GM12878 (cell line): ENCODE results near the gene SYPL1. TPM values are rescaled to one million over a fixed set of nuclear protein-coding genes. Genes with fewer than 3 reads are reported as not detected.

Source experiments
- ATAC-seq: fragments of 200-7000 bp; cut with Tn5 transposase; 3 replicates; pipeline ENCODE4 v1.9.1; 2020; ENCODE audit warnings: mild to moderate bottlenecking, moderate library complexity
- BruUV-seq: library from RNA; stranded (reverse); fragments of 400-500 nt; replicated peaks from 2 replicates; lab custom pipeline; 2021; lab: Mats Ljungman, UMichigan
- CTCF ChIA-PET: fragments of 300-600 bp; sonication (Branson Sonifier 250); formaldehyde crosslinking; extraction: SDS; loops from one replicate; lab custom pipeline; 2021; ENCODE audit warnings: inconsistent platforms; lab: Yijun Ruan, JAX
- POLR2A ChIA-PET: fragments of 350-600 bp; formaldehyde crosslinking; extraction: SDS; loops from one replicate; lab custom pipeline; 2021; ENCODE audit warnings: inconsistent platforms; lab: Charles Lee
- RAD21 ChIA-PET: fragments of 300-600 bp; sonication (Branson Sonifier 250); formaldehyde crosslinking; loops from one replicate; lab custom pipeline; 2023; ENCODE audit warnings: antibody characterized with exemption; ENCODE audit not compliant: unreplicated experiment; lab: Charles Lee
- SMC1A ChIA-PET: fragments of 300-600 bp; sonication (Branson Sonifier 250); formaldehyde crosslinking; loops from one replicate; lab custom pipeline; 2023; ENCODE audit not compliant: unreplicated experiment, uncharacterized antibody; lab: Charles Lee
- DNase-seq: peaks from one replicate; pipeline ENCODE4 v3.0.0-alpha.2; 2011; ENCODE audit warnings: low read depth, low spot score
- FAIRE-seq: peaks from 3 replicates; lab custom pipeline; 2011; peaks lifted over from hg19 to GRCh38; lab: Jason Lieb, UNC
- H2AFZ ChIP-seq: 2 replicates; pipeline ENCODE4 v1.6.0; 2011; ENCODE audit warnings: low read depth, low read length, control low read depth; ENCODE audit not compliant: control insufficient read depth
- H3K27ac ChIP-seq: 2 replicates; pipeline ENCODE4 v1.5.1; 2011; ENCODE audit warnings: control low read depth; ENCODE audit not compliant: control insufficient read depth, insufficient read depth
- H3K27me3 ChIP-seq, 2 experiments: replicated peaks in 1 of 2; 2 replicates each; pipeline versions ENCODE4 v1.6.0 to v1.6.1; 2011; ENCODE audit warnings: low read length in 1 of 2; ENCODE audit not compliant: control insufficient read depth in 2 of 2, insufficient read depth in 2 of 2
- H3K36me3 ChIP-seq, 2 experiments: 2 replicates each; pipeline ENCODE4 v1.5.1; 2011; ENCODE audit warnings: low read length in 1 of 2; ENCODE audit not compliant: control insufficient read depth in 2 of 2, insufficient read depth in 2 of 2
- H3K4me1 ChIP-seq: 2 replicates; pipeline ENCODE4 v1.6.1; 2011; ENCODE audit warnings: mild to moderate bottlenecking, low read length, moderate library complexity, mixed read lengths; ENCODE audit not compliant: control insufficient read depth, insufficient read depth
- H3K4me2 ChIP-seq: 2 replicates; pipeline ENCODE4 v1.6.0; 2011; ENCODE audit warnings: control low read depth; ENCODE audit not compliant: control insufficient read depth, insufficient read depth
- H3K4me3 ChIP-seq: fragments of 200-600 bp; sonication (generic); 2 replicates; pipeline ENCODE4 v1.5.1; 2016
- H3K79me2 ChIP-seq: 2 replicates; pipeline ENCODE4 v1.6.0; 2011; ENCODE audit warnings: low read length; ENCODE audit not compliant: control insufficient read depth, insufficient read depth
- H3K9ac ChIP-seq: 2 replicates; pipeline ENCODE4 v1.8.0; 2011; ENCODE audit warnings: low read length, control low read depth, mixed read lengths; ENCODE audit not compliant: control insufficient read depth, insufficient read depth
- H3K9me3 ChIP-seq: replicated peaks from 3 replicates; pipeline ENCODE4 v1.5.1; 2011; ENCODE audit warnings: mild to moderate bottlenecking, low read length; ENCODE audit not compliant: control insufficient read depth, insufficient read depth
- H4K20me1 ChIP-seq: 2 replicates; pipeline ENCODE4 v1.6.0; 2011; ENCODE audit not compliant: control insufficient read depth, insufficient read depth
- BCL3 ChIP-seq: IDR thresholded peaks from 2 replicates; pipeline ENCODE4 v1.6.1; 2011; ENCODE audit warnings: borderline replicate concordance, low read depth, mild to moderate bottlenecking, moderate library complexity, low read length; ENCODE audit not compliant: insufficient read depth, poor library complexity, severe bottlenecking
- CHD4 ChIP-seq: fragments of 200-600 bp; sonication (generic); IDR thresholded peaks from 2 replicates; pipeline ENCODE4 v1.6.1; 2016; ENCODE audit warnings: mild to moderate bottlenecking
- EED ChIP-seq: sonication (generic); IDR thresholded peaks from 2 replicates; pipeline ENCODE4 v1.6.1; 2016; ENCODE audit warnings: antibody characterized with exemption, low read depth
- ESRRA ChIP-seq: IDR thresholded peaks from 2 replicates; pipeline ENCODE4 v1.6.1; 2012; ENCODE audit warnings: mild to moderate bottlenecking, low read length, improper control_type of control experiment
- MEF2B ChIP-seq: fragments of 450-650 bp; IDR thresholded peaks from 2 replicates; pipeline ENCODE4 v1.6.1; 2018; ENCODE audit warnings: mild to moderate bottlenecking, moderate library complexity; ENCODE audit not compliant: partially characterized antibody, poor library complexity, severe bottlenecking
- NKRF ChIP-seq: fragments of 450-650 bp; conservative IDR thresholded peaks from 2 replicates; pipeline ENCODE4 v1.6.1; 2017; ENCODE audit warnings: mild to moderate bottlenecking, moderate library complexity
- NR2C1 ChIP-seq: fragments of 450-650 bp; IDR thresholded peaks from 2 replicates; pipeline ENCODE4 v1.6.1; 2017; ENCODE audit warnings: antibody characterized with exemption, mild to moderate bottlenecking, moderate library complexity
- RB1 ChIP-seq: fragments of 450-650 bp; formaldehyde crosslinking; IDR thresholded peaks from 2 replicates; pipeline ENCODE4 v1.6.1; 2017; ENCODE audit warnings: mild to moderate bottlenecking, borderline replicate concordance
- SPI1 ChIP-seq: IDR thresholded peaks from 2 replicates; pipeline ENCODE4 v1.6.1; 2011; ENCODE audit warnings: low read depth, mild to moderate bottlenecking, low read length, moderate library complexity, borderline replicate concordance; ENCODE audit not compliant: insufficient read depth
- YY1 ChIP-seq: IDR thresholded peaks from 2 replicates; pipeline ENCODE4 v1.6.1; 2011; ENCODE audit warnings: low read depth, mild to moderate bottlenecking, low read length
- WGBS: methylation state at CpG from one replicate; pipeline ENCODE4 v1.1.6; 2016; ENCODE audit warnings: low lambda C conversion rate; ENCODE audit not compliant: insufficient replicate concordance, insufficient coverage; ENCODE audit errors: missing lambda C conversion rate; 5-methylcytosine and 5-hydroxymethylcytosine counted together
- in situ Hi-C: fragments of 300-500 bp; cut with MboI; formaldehyde crosslinking; loops from 9 replicates; pipeline ENCODE4 v1.14.3; 2018; ENCODE audit warnings: mixed read lengths
- intact Hi-C: fragments of 100-400 bp; cut with micrococcal nuclease; formaldehyde crosslinking; loops from one replicate; pipeline ENCODE4 v1.14.2; 2022; ENCODE audit not compliant: unreplicated experiment
- polyA plus RNA-seq, 11 experiments: library from polyadenylated mRNA; depleted of rRNA in 4 of 11; unstranded in 6 of 11; stranded (reverse) in 5 of 11; fragments of >200 nt; fragmentation: Nextera tagmentation in 4 of 11; fragmentation: Illumina TruSeq in 1 of 11; extraction: Ambion mirVana in 4 of 11; extraction: Trizol in 1 of 11; gene quantifications; 1 replicate in 1 of 11; 2 replicates in 10 of 11; pipeline versions ENCODE4 v1.2.1 to v1.2.3, GENCODE V29; 2011 to 2016; ENCODE audit warnings: inconsistent platforms in 2 of 11, missing spikeins in 2 of 11, low read depth in 1 of 11
- total RNA-seq, 4 experiments: library from RNA; depleted of rRNA in 3 of 4; stranded (reverse); fragments of >200 nt in 3 of 4; fragmentation: Illumina TruSeq in 1 of 4; extraction: Trizol in 1 of 4; gene quantifications; 2 replicates each; pipeline versions ENCODE4 v1.2.1 to v1.2.3, GENCODE V29; 2013 to 2021

SYPL1 gene
- total and polyA plus RNA-seq, 10 of the 15 experiments (the other 5 are each of a cell fraction or from before 2014, with no cell fraction given), result 34.5 to 177 (median 87.3) TPM

DNA sequence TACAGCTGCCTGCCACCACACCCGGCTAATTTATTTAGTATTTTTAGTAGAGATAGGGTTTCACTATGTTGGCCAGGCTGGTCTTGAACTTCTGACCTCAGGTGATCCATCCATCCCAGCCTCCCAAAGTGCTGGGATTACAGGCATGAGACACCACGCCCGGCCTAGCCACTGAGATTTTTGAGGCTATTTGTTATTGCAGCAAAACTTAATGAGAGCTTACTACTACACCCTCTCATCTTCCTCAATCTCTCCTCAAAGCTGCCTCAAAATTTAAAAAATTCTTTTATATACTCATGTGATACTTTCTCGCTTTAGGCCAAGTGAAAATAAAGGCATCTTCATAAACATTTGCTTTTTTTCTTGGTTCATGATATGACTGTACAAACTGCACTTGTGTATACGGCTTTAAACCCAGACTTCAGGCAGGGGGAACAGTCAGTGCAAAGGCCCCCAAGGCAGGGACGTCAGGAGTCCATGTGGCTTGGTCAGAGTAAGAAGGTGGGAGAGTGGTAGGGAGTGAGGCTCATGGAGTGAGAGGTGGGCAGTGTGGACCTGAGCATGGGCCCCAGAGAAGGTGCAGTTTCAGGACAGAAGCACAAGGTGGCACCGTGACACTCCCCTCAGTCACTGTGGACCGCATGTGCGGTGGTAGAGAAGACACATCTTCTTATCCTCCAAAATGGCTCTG lies 55.5 kb downstream of the SYPL1 start (continued):
- TF ChIP-seq BCL3 (no peak), NR2C1 (no peak)

DNA sequence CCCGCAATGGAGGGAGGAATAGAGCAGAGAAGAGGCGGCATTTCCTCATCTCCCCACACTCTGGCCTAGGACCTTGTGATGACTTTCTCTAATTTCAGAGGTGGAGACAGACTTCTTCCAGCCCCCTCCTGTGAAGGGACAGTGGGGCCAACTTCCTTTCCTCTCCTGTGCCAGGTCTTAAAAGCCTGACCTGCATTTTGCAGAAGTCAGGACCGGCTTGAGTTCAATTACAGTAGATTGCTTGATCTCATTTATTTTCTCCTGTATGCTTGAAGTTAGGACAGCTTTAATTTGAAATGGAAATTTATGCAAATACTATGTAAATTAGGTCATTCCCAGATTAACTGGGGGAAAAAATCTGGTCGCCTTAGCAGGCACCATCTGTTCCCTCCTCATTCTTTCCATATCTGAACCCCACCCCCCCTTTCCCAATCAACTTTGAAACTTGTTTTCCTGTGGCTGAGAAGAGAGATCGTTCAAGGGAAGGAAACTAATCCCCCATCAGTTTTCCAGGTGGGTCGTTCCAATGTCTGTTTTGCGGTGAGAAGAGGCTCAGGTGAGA lies 57.1 kb downstream of the SYPL1 start:
- ChIA-PET POLR2A (no interaction called here), SMC1A (interaction anchor here (1.4 to 8.8 kb wide), 5 partner anchors 18 to 110 kb away, joined by 4 to 223 read pairs (median 26); no protein-coding TSS in a partner anchor), CTCF (interaction anchor here (1.5 to 9.2 kb wide), 6 partner anchors 16 to 111 kb away, joined by 4 to 288 read pairs (median 48); partner anchors contain the start of gene SYPL1), RAD21 (interaction anchor here (5.0 kb wide), 1 partner anchor 99 kb away, joined by 133 read pairs; no protein-coding TSS in a partner anchor)
- H3K4me3 ChIP-seq, result no peak overlapping the region
- TF ChIP-seq YY1, result no peak
- no peak for TF ChIP-seq NKRF
- no peak for TF ChIP-seq RB1
- TF ChIP-seq MEF2B, result no peak
- TF ChIP-seq ESRRA, result no peak
- TF ChIP-seq EED, result no peak
- no peak for TF ChIP-seq CHD4
- no peak for TF ChIP-seq SPI1
- no TSS peak for BruUV-seq
- WGBS, result 77% methylated on average over 7 of the region's 7 CpGs
- intact Hi-C loops, result loop anchor here (10.0 kb wide), 1 partner anchor 410 kb away; no protein-coding TSS in a partner anchor
- H3K9me3 ChIP-seq, result peaks cover 2% of the 10 kb centered on the region; the same call in 1 of the 3 replicates
- H3K27ac ChIP-seq, result no peak overlapping the region
- H3K4me1 ChIP-seq, result peaks cover 36% of the 10 kb centered on the region
- H3K36me3 ChIP-seq, result no peaks in the 10 kb centered on the region
- H3K79me2 ChIP-seq, result no peaks in the 10 kb centered on the region
- H3K4me2 ChIP-seq, result no peak overlapping the region
- ATAC-seq (no peak), FAIRE-seq (no peak), DNase-seq (no peak)
- H4K20me1 ChIP-seq, result no peaks in the 10 kb centered on the region
- H2AFZ ChIP-seq, result no peak overlapping the region
- in situ Hi-C loops, result loop anchor here (5.0 kb wide), 1 partner anchor 97 kb away; no protein-coding TSS in a partner anchor
- 0 out of 4 replicates have a peak, but pooled peaks cover 0 to 1% of the 10 kb centered on the region in 2 experiments for H3K27me3 ChIP-seq
- H3K9ac ChIP-seq, result no peak overlapping the region
